Melanocyte of skin (primary cell): ENCODE measurements around the gene ELMOD3. TPM values are rescaled to one million over a fixed set of nuclear protein-coding genes. Genes with fewer than 3 reads are reported as not detected.

Experiments used
- small RNA-seq, 2 donors: library from RNA; depleted of rRNA; stranded (forward); fragments of <200 nt; gene quantifications; one replicate each; pipeline ENCODE3, GENCODE V24; 2012
- total RNA-seq, 2 donors: library from RNA; depleted of rRNA; stranded (reverse); fragments of >200 nt; gene quantifications; 2 replicates each; pipeline ENCODE4 v1.2.3, GENCODE V29; 2012

The ELMOD3 gene
- 10 to 100 TPM; 21.3 to 22.0 TPM for total RNA-seq

DNA sequence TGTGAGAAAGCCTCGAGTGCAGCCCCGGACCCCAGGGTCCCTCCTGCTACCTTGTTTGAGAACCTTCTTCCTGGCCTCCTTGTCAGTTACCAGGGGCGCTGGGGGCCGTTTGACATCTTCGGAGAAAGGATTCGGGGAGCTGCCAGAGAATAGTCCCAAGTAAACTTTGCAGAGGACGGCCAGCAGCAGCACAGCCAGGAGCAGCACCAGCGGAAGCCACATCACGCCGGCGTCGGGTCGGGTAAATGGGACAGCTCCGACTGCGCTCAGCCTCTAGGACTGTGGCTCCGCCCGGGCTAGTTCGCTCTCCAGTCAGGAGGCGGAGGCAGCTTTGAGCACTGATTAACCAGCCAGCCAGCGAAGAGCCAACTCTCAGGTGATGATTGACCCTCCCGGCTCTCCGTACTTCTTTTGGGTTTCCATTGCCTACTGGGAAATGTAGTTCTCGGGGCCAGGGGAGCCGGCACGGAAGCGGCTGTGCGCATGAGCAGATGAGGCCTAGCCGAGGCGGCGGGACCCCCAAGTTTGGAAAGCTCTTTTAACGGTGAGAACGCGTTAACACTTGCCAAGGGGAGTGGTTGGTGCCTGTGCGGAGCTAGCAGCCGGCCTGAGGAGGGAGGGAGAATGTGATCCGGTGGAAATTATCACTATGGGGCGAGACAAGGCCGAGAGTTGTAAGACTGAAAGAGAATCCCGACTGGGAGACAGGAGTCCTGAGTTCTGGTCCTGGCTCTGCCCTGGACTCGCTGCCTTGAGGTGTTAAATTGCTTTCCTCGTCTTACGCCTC, at the start of gene ELMOD3, which contains the start of gene RETSAT:
ELMOD3 (plus strand) TSS at position 484 of the 787 bp plus-strand sequence. CDS start 2,430 bp downstream, outside the sequence.
RETSAT (minus strand) TSS at position 243 of the 787 bp plus-strand sequence; CDS start at position 222, 21 bp downstream.

DNA sequence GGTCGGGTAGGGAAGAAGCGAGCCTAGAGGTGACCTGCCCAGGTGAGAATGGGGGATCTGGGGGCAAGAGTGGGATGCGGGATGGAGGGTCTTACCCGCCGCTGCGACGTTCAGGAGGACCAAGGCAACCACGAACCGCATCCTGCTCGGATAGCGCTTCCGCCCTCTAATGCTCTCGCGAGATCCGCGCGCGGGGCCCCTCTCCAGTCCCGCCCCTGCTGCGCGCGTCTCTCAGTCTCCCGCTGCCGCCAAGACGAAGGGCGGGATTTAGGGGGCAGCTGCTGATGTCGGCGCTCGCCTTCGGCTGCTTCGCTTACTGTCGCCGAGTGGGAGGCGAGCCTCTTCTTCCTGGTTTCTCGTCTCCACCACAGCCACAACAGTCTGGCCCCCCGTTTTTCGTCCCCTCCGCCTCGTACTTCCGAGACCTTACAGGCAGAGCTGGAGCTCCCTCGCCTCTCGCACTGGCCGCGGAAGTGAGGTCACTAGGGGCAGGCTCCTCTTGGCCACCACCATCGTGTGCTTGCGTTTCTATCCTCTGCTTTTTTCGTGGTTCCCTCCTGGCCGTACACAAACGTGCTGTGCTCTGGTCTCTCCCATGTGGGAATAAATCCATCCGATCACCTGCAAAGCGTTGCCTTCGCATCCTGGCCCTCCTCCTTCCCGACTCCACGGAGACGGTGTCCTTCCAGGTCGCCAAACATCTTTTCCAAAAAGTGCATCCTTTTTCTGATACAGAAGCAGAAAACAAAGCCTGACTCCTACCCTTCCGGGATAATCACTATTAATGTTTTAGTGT, 26.5 kb upstream of the ELMOD3 start, which contains the start of gene TGOLN2:
TGOLN2 (minus strand) TSS at position 168 of the 796 bp plus-strand sequence; CDS start at position 141, 27 bp downstream.

GRCh38 chr2:85409845-85410583, 55.4 kb downstream of the ELMOD3 start, which contains the start of gene CAPG:
Gene CAPG, minus strand, starts transcription at chr2:85410366. Its CDS starts 8,221 bp downstream, at chr2:85402145.

DNA sequence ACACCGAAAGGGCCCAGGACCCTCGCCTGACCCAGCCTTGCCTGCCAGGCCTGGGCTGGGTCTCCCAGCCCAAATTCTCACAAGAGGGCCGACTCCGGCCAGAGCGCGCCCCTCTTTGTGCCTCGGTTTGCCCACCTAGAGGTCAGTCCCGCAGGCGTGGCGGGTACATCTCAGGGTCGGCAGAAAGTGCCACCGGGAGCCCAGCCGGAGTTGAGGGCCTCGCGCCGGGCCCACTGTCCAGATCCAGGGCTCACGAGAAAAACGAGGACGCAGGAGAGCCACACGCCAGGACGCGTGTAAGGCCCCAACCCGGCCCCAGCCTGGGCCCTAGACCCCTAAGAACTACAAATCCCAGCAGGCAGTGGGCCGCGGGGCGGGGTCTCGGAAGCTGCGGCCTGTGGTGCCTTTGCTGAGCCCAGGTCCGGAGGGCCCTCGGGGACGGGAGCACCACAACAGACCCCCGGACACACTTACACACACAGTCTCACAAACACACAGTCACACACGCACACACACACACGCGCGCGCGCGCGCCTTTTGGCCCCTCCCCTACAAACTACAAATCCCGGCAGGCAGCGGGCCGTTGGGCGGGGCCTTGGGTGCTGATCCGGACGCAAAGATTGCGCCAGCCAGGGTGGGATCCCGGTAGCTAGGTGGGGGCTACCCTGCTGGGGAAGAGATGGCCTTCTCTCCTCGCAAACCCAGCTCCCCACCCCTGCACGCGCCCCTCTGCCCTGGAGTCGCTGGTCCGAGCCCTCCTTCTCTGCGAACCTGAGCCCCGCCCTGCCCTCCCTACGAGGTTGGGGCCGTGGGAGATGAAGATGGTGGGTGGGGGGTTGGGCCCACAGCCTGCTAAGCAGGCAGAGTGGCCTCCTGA, 63.8 kb downstream of the ELMOD3 start, which contains the start of gene SH2D6:
SH2D6 (plus strand) TSS at position 583 of the 877 bp plus-strand sequence. CDS start 10,752 bp downstream, outside the sequence.

Small RNAs within 50 kb of the gene (small RNA-seq; reads per million reads assigned to genes)
- gene AC062037.1 = 0 reads per million in 2 donors
- gene AC062037.2 = 0 reads per million in 2 donors
- gene RF00019 = 0 reads per million in 2 donors
- 0 to 0.64 reads per million in 2 donors for gene RN7SL113P

Other genes with a start within 250 kb of the ELMOD3 start
- 1 to 10 TPM; 2.8 to 3.0 TPM for gene TCF7L1, start 221.4 kb upstream of the ELMOD3 start, total RNA-seq
- 10 to 100 TPM; 69.5 to 84.6 TPM for gene TGOLN2, start 26.8 kb upstream of the ELMOD3 start, total RNA-seq
- 100 to 1,000 TPM; 126 to 130 TPM for gene RETSAT, start 241 bp upstream of the ELMOD3 start, total RNA-seq
- 10 to 100 TPM; 16.2 to 37.0 TPM for gene CAPG, start 55.6 kb downstream of the ELMOD3 start, total RNA-seq
- gene SH2D6, start 63.9 kb downstream of the ELMOD3 start, total RNA-seq = 1 to 10 TPM in 1 of 2 donors, under 1 TPM in 1; 0.33 to 1.4 TPM
- gene MAT2A, start 184.4 kb downstream of the ELMOD3 start, total RNA-seq = 100 to 1,000 TPM in 1 of 2 donors, 10 to 100 TPM in 1; 74.7 to 258 TPM
- gene GGCX, start 206.7 kb downstream of the ELMOD3 start, total RNA-seq = 10 to 100 TPM; 29.9 to 47.0 TPM
- gene VAMP8, start 222.8 kb downstream of the ELMOD3 start, total RNA-seq = 10 to 100 TPM; 12.0 to 27.6 TPM
- 10 to 100 TPM; 10.7 to 11.0 TPM for gene VAMP5, start 229.7 kb downstream of the ELMOD3 start, total RNA-seq
- gene RNF181, start 241.0 kb downstream of the ELMOD3 start, total RNA-seq = 100 to 1,000 TPM; 151 to 162 TPM
- gene TMEM150A, start 247.9 kb downstream of the ELMOD3 start, total RNA-seq = 1 to 10 TPM; 8.0 to 8.9 TPM